ENCODE data around the gene PDE11A. TPM values are rescaled to one million over a fixed set of nuclear protein-coding genes. Genes with fewer than 3 reads are reported as not detected.

PDE11A gene
- total RNA-seq, 2 experiments from 2014 or later = not detected

- H3K4me3 Mint-ChIP-seq = no peak overlapping the region
- peaks cover 6% of the 10 kb centered on the region for H3K27me3 Mint-ChIP-seq
- POLR2A ChIA-PET = no interaction called here
- no peak for TF ChIP-seq CTCF (IDR thresholded peaks at IDR 0.05)
- ATAC-seq (no peak), DNase-seq (no peak)
- no peaks in the 10 kb centered on the region for H3K9me3 Mint-ChIP-seq
- no peak overlapping the region for H3K27ac Mint-ChIP-seq
- CTCF ChIA-PET = interaction anchor here (1.2 to 2.7 kb wide), 4 partner anchors 10 to 387 kb away, joined by 3 to 24 read pairs (median 8); no protein-coding TSS in a partner anchor
- H3K36me3 Mint-ChIP-seq (ENCODE audit: low read depth) = no peaks in the 10 kb centered on the region
- intact Hi-C loops (cut with micrococcal nuclease) = loop anchor here (5.0 to 10.0 kb wide), 3 partner anchors 371 to 558 kb away; no protein-coding TSS in a partner anchor
- H3K4me1 Mint-ChIP-seq (ENCODE audit: low read depth) = no peaks in the 10 kb centered on the region
Measured at GRCh38 chr2:177723235-177723634, 349.3 kb downstream of the PDE11A start.

- POLR2A ChIA-PET = no interaction called here
- peaks cover 5% of the 10 kb centered on the region for H3K27me3 Mint-ChIP-seq
- no peaks in the 10 kb centered on the region for H3K4me1 Mint-ChIP-seq (ENCODE audit: low read depth)
- H3K4me3 Mint-ChIP-seq = no peak overlapping the region
- CTCF ChIA-PET = interaction anchor here (0.6 to 1.3 kb wide), 4 partner anchors 99 to 388 kb away, joined by 3 to 5 read pairs (median 4); no protein-coding TSS in a partner anchor
- ATAC-seq (no peak), DNase-seq (no peak)
- intact Hi-C loops (cut with micrococcal nuclease) = loop anchor here (5.0 to 10.0 kb wide), 3 partner anchors 370 to 557 kb away; no protein-coding TSS in a partner anchor
- H3K9me3 Mint-ChIP-seq = no peaks in the 10 kb centered on the region
- H3K27ac Mint-ChIP-seq = no peak overlapping the region
- TF ChIP-seq CTCF (IDR thresholded peaks at IDR 0.05) = no peak
- no peaks in the 10 kb centered on the region for H3K36me3 Mint-ChIP-seq (ENCODE audit: low read depth)
Measured at GRCh38 chr2:177721818-177722567, 350.6 kb downstream of the PDE11A start.

GRCh38 chr2:177721087-177721486, 351.5 kb downstream of the PDE11A start:
- Mint-ChIP-seq H3K36me3 (ENCODE audit: low read depth) (no peaks in the 10 kb centered on the region), H3K9me3 (no peaks in the 10 kb centered on the region), H3K4me3 (no peak overlapping the region), H3K27ac (no peak overlapping the region), H3K27me3 (peaks cover 1% of the 10 kb centered on the region), H3K4me1 (ENCODE audit: low read depth) (no peaks in the 10 kb centered on the region)
- CTCF ChIA-PET = interaction anchor here (0.6 to 1.3 kb wide), 4 partner anchors 99 to 387 kb away, joined by 3 to 5 read pairs (median 4); no protein-coding TSS in a partner anchor
- TF ChIP-seq CTCF (IDR thresholded peaks at IDR 0.05) = no peak
- ATAC-seq (no peak), DNase-seq (no peak)
- intact Hi-C loops (cut with micrococcal nuclease) = loop anchor here (5.0 to 10.0 kb wide), 3 partner anchors 369 to 556 kb away; no protein-coding TSS in a partner anchor
- POLR2A ChIA-PET = no interaction called here

GRCh38 chr2:177717831-177718618, 354.6 kb downstream of the PDE11A start:
- Mint-ChIP-seq H3K4me3 (no peak overlapping the region), H3K9me3 (no peaks in the 10 kb centered on the region), H3K27ac (no peak overlapping the region), H3K36me3 (ENCODE audit: low read depth) (no peaks in the 10 kb centered on the region), H3K4me1 (ENCODE audit: low read depth) (no peaks in the 10 kb centered on the region), H3K27me3 (no peaks in the 10 kb centered on the region)
- ChIA-PET CTCF (interaction anchor here (1.0 to 1.1 kb wide), 2 partner anchors 10 to 93 kb away, joined by 3 read pairs; no protein-coding TSS in a partner anchor), POLR2A (no interaction called here)
- intact Hi-C loops (cut with micrococcal nuclease) = no loop called here
- ATAC-seq (no peak), DNase-seq (no peak)
- no peak for TF ChIP-seq CTCF (IDR thresholded peaks at IDR 0.05)
